GM20431 (cell line): ENCODE measurements around the gene NKX3-2.

Source experiments
- in situ Hi-C: fragments of 300-500 bp; cut with MseI, MboI; formaldehyde crosslinking; loops from one replicate; pipeline ENCODE4 v1.15.0; 2020; ENCODE audit warnings: low sequenced_read_pairs; ENCODE audit not compliant: unreplicated experiment

The NKX3-2 gene

GRCh38 chr4:13521047-13521446 lies 23.3 kb downstream of the NKX3-2 start:
- in situ Hi-C loops: no loop called here

DNA sequence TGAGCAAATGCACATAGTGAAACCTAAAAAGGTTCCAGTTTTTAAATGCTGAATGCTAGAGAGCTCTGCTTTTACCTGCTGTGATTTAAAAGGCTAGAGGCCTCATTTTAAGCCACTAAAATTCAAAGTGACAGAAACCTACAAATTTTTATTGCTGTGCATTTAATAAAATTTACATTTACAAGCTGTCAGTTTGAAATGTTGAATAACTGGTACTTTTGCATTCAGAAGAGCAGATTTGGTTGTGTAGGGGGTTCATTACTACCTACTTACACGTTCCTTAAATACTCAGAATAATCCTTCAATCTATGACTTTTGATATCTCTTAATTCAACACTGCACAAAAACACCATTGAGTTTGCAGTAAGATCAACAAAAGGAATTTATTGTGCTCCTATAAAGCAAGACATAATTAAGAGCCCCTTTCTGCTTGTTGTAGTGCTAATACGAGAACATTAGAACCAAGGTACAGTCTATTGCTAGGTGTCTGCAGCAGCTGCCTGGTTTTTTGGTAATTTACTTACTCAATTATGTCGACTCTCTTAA lies 27.9 kb downstream of the NKX3-2 start:
- in situ Hi-C loops: no loop called here

GRCh38 chr4:13515268-13515667 lies 29.0 kb downstream of the NKX3-2 start:
- in situ Hi-C loops: no loop called here

- in situ Hi-C loops: no loop called here
Observed at GRCh38 chr4:13514722-13515121, 29.6 kb downstream of the NKX3-2 start.

DNA sequence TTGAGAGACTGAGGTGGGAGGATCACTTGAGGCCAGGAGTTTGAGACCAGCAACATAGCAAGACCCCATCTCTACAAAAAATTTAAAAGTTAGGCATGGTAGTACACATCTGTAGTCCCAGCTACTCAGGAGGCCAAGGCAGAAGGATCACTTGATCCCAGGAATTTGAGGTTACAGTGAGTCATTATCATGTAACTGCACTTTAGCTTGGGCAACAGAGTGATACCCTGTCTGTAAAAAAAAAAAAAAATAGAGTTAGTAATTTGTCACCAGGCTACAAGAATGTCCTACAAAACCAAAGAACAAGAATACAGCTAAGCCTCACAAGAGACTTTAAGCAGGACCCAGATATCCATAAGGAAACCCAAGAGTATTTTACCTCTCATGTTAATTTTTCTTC lies 33.2 kb downstream of the NKX3-2 start:
- in situ Hi-C loops: no loop called here

- in situ Hi-C loops: no loop called here
Observed at GRCh38 chr4:13509442-13509841, 34.9 kb downstream of the NKX3-2 start.

DNA sequence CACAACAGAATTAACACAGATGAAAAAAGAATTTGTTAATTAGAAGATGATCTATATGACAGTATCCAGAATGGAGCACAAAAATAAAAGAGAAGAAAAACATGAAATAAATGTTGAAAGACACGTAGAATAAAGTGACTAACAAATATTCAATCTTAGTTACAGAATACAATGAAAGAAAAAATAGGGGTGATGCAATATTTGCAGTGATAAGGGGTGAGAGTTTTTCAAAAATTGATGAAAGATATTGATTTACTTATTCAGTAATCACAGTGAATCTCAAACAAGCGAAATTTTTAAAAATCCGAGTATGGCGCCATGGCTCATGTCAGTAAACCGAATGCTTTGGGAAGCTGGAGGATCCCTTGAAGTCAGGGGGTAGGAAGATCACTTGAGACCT lies 39.9 kb downstream of the NKX3-2 start:
- in situ Hi-C loops: no loop called here

GRCh38 chr4:13498469-13498868 lies 45.8 kb downstream of the NKX3-2 start:
- in situ Hi-C loops: no loop called here

DNA sequence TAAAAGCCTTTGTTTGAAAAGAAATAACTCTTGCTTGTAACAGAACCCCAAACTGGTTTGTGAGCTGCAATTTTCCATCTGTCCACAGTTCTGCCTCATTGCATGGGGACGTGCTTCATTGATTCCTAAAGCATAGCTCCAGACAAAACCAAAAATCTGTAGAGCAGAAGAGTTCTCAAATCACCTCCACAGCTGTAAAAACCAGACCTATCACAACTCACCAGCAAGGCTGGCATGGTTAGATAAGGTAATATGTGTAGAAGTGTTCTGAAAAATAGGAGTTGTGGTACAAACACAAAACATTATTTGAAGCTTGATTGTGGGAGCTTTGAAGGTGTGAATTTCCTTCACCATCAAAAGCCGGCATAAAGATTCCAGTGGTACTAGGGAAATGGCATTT lies 47.7 kb downstream of the NKX3-2 start:
- in situ Hi-C loops: no loop called here

DNA sequence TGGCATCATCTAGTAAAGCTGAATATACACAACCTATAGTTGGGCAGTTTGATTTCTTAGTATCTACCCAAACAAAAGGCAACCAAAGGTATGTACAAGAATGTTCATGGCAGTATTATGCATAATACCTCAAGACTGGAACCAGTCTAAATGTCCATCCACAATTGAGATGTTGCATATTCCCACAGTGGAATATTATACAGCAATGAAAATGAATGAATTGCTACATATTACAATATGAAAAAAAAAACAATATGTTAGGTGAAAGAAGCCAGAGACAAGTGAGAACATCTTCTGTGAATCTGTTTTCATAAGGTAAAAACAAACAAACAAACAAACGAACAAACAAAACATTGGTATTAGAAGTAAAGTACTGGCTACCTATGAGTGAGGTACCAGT lies 48.6 kb downstream of the NKX3-2 start:
- in situ Hi-C loops: no loop called here

DNA sequence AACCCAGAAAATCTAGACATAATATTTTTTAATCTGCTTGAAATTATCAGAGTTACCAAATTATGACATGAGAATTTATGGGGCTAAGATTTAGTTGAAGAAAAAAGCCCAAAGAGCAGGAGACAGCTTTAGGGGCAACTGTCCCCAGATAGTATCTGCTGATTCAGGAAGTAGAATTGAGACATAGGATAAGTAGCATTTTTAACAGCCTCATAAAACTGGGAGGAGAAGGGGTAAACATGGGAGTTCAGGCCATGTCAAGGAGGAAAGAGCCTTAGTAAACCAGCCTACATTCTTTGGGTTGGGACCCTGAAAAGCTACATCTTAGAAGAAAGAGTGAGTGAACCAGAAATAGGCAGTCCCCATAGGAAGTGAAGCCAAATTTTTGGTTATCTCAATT lies 50.5 kb downstream of the NKX3-2 start:
- in situ Hi-C loops: no loop called here

DNA sequence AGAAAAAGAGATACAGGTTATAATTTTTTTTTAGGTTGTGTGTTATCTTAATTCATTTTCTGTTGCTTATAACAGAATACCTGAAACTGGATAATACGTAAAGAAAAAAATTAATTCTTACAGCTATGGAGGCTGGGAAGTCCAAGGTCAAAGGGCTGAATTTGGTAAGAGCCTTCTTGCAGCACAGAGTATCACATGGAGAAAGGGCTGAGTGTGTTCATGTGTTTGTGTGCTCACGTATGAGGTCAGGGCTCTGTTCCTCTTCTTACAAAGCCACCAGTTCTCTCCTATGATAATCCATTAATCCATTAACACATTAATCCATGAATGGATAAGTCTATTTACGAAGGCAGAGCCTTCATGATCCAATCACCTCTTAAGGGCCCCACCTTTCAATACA lies 51.6 kb downstream of the NKX3-2 start:
- in situ Hi-C loops: no loop called here
